ENCODE measurements around the gene ATAD3C. TPM values are rescaled to one million over a fixed set of nuclear protein-coding genes. Genes with fewer than 3 reads are reported as not detected.

The ATAD3C gene
- total and polyA plus RNA-seq, 2 of the 8 experiments (the other 6 are each of a cell fraction or from before 2014, with no cell fraction given) = 2.0 to 2.7 TPM

- Histone ChIP-seq H3K4me1 (replicated peaks in 1 of 4; ENCODE audit: control insufficient read depth in 3 of 4, insufficient read depth in 4 of 4, low read length in 3 of 4) (peaks cover 0 to 2% (median 0%) of the 10 kb centered on the region in 4 experiments; a peak in 1 of 7 replicates), H4K8ac (ENCODE audit: extremely low read depth, insufficient read depth, low read length) (peak overlapping the region; percentile 74), H3K79me1 (ENCODE audit: low read depth, low read length) (no peaks in the 10 kb centered on the region), H3K56ac (replicated peaks; ENCODE audit: insufficient read length, low read depth, low read length) (no peak overlapping the region), H3K23me2 (ENCODE audit: low read depth, low read length) (no peaks in the 10 kb centered on the region), H3K27me3 (replicated peaks in 1 of 4; ENCODE audit: control insufficient read depth in 3 of 4, extremely low read depth in 1 of 4, insufficient read depth in 3 of 4, low read length in 3 of 4) (no peaks in the 10 kb centered on the region), H3K79me2 (ENCODE audit: control insufficient read depth in 1 of 2, insufficient read depth in 2 of 2, low read length in 2 of 2) (no peaks in the 10 kb centered on the region; a peak in 1 of 4 replicates), H3K9me3 (ENCODE audit: insufficient read depth in 2 of 2, low read depth in 1 of 2, low read length in 1 of 2) (no peaks in the 10 kb centered on the region), H3K18ac (ENCODE audit: extremely low read depth, low read length) (no peak overlapping the region), H3K4me3 (ENCODE audit: extremely low read depth in 1 of 4, insufficient read depth in 2 of 4, low read depth in 3 of 4, low read length in 4 of 4) (no peak overlapping the region), H2BK5ac (ENCODE audit: low read depth, low read length) (no peak overlapping the region), H3K23ac (ENCODE audit: insufficient read length) (no peak overlapping the region), H2BK12ac (ENCODE audit: low read depth, low read length) (no peak overlapping the region), H3K9ac (replicated peaks in 1 of 4; ENCODE audit: extremely low read depth in 1 of 4, low read depth in 3 of 4, low read length in 3 of 4) (no peak overlapping the region), H2BK15ac (ENCODE audit: low read length) (no peak overlapping the region), H3K36me3 (ENCODE audit: control insufficient read depth in 2 of 4, insufficient read depth in 4 of 4, low read length in 3 of 4) (peaks cover 0 to 7% (median 0%) of the 10 kb centered on the region in 4 experiments; a peak in 1 of 8 replicates), H3K27ac (ENCODE audit: low read depth, low read length) (no peak overlapping the region), H4K20me1 (replicated peaks in 1 of 2; ENCODE audit: control insufficient read depth in 1 of 2, insufficient read depth in 2 of 2, low read length in 2 of 2) (peaks cover 0 to 2% of the 10 kb centered on the region in 2 experiments), H3K4ac (replicated peaks; ENCODE audit: insufficient read length, low read depth, low read length) (no peak overlapping the region), H4K91ac (replicated peaks; ENCODE audit: insufficient read length, low read length) (no peak overlapping the region), H2AFZ (ENCODE audit: low read length) (no peak overlapping the region), H2BK120ac (replicated peaks; ENCODE audit: low read depth, low read length) (no peak overlapping the region), H2AK5ac (ENCODE audit: low read depth, low read length) (no peak overlapping the region), H3K4me2 (ENCODE audit: insufficient read depth in 1 of 2, low read depth in 2 of 2, low read length in 2 of 2) (no peak overlapping the region), H3K14ac (ENCODE audit: insufficient read length) (no peak overlapping the region), H2BK20ac (ENCODE audit: low read length) (no peak overlapping the region), H4K5ac (ENCODE audit: insufficient read length, low read depth, low read length) (no peak overlapping the region)
- POLR2A ChIA-PET (ENCODE audit: partially characterized antibody) = interaction anchor here (1.0 to 22.9 kb wide), 8 partner anchors 9 to 67 kb away, joined by 3 to 515 read pairs (median 4); partner anchors contain the start of genes AURKAIP1, CCNL2 and MRPL20
- CTCF ChIA-PET (ENCODE audit: partially characterized antibody) = interaction anchor here (0.7 to 4.3 kb wide), 15 partner anchors 9 to 129 kb away, joined by 3 to 36 read pairs (median 5); partner anchors contain the start of genes CCNL2 and MRPL20
- 95% methylated on average over 32 of the region's 32 CpGs; no CpG with 5 or more reads in 1 of the 2 experiments for WGBS, 2 experiments (ENCODE audit: extremely low coverage in 1 of 2, insufficient coverage in 1 of 2, insufficient read length in 1 of 2, insufficient replicate concordance in 2 of 2, low coverage in 1 of 2, low lambda C conversion rate in 2 of 2, missing lambda C conversion rate in 1 of 2)
- no peak for DNase-seq (ENCODE audit: low read depth in 1 of 2, low spot score in 2 of 2)
- no peak for FAIRE-seq
- TF ChIP-seq TEAD4 (IDR thresholded peaks at IDR 0.05; ENCODE audit: low read depth, low read length) (no peak), SIX5 (IDR thresholded peaks at IDR 0.05; ENCODE audit: low read depth, low read length) (no peak), MAFK (IDR thresholded peaks at IDR 0.05; ENCODE audit: low read depth, low read length) (no peak), RNF2 (IDR thresholded peaks at IDR 0.05; ENCODE audit: borderline replicate concordance, low read depth, low read length, missing control alignments, poor library complexity, severe bottlenecking) (no peak), HDAC6 (IDR thresholded peaks at IDR 0.05; ENCODE audit: low read depth, low read length) (no peak), NRF1 (IDR thresholded peaks at IDR 0.05; ENCODE audit: low read depth, low read length) (no peak), BACH1 (IDR thresholded peaks at IDR 0.05; ENCODE audit: low read length) (no peak), TAF7 (optimal IDR thresholded peaks at IDR 0.05; ENCODE audit: borderline replicate concordance, low read depth, low read length) (no peak), YY1 (IDR thresholded peaks at IDR 0.05; ENCODE audit: low read depth, low read length) (no peak), JUN (IDR thresholded peaks at IDR 0.05; ENCODE audit: low read depth, low read length) (no peak), SIN3A (conservative IDR thresholded peaks at IDR 0.05 in 1 of 2, IDR thresholded peaks at IDR 0.05 in 1 of 2; ENCODE audit: low read depth in 1 of 2, low read length in 2 of 2) (no peak), SAP30 (IDR thresholded peaks at IDR 0.05; ENCODE audit: insufficient read depth, insufficient replicate concordance, low read length) (no peak)
Measured at GRCh38 chr1:1442069-1442770, 7.3 kb upstream of the ATAD3C start.

All from H1 (cell line).